ENCODE data around the gene FAM98A.

- TF ChIP-seq JUN (IDR thresholded peaks at IDR 0.05) (no peak), CTCF (IDR thresholded peaks at IDR 0.05) (no peak), NPAS2 (CRISPR knock-in tag; IDR thresholded peaks at IDR 0.05; ENCODE audit: borderline replicate concordance) (no peak), CHD4 (IDR thresholded peaks at IDR 0.05; ENCODE audit: borderline replicate concordance) (no peak), EP300 (IDR thresholded peaks at IDR 0.05) (no peak), RCOR1 (IDR thresholded peaks at IDR 0.05; ENCODE audit: low read depth, low read length) (no peak), CEBPB (IDR thresholded peaks at IDR 0.05) (no peak), BCL3 (IDR thresholded peaks at IDR 0.05) (no peak), JUNB (IDR thresholded peaks at IDR 0.05) (no peak), RFX5 (IDR thresholded peaks at IDR 0.05) (no peak)
Measured at GRCh38 chr2:33606100-33606499, 7.0 kb upstream of the FAM98A start.

All from A549 (cell line).